ENCODE results near the gene MGST1. TPM values are rescaled to one million over a fixed set of nuclear protein-coding genes. Genes with fewer than 3 reads are reported as not detected.

MGST1 gene
- total and polyA plus RNA-seq, 10 donors, result 1.4 to 9.6 (median 5.4) TPM

- no peaks in the 10 kb centered on the region for H3K4me1 ChIP-seq
- peaks cover 0 to 26% (median 10%) of the 10 kb centered on the region in 8 donors for H3K9me3 ChIP-seq
- H3K36me3 ChIP-seq, result no peaks in the 10 kb centered on the region
- no peak overlapping the region for H3K27ac ChIP-seq
- WGBS, 5 donors, result 9 to 30% (median 15%) methylated on average over 3 of the region's 3 CpGs
- intact Hi-C loops (cut with DNase I; ENCODE audit: low total_unique reads), result no loop called here
- TF ChIP-seq POLR2AphosphoS5 (IDR thresholded peaks at IDR 0.05), result no peak
- no peak overlapping the region for H3K4me3 ChIP-seq
- no peak for DNase-seq
- H3K27me3 ChIP-seq (replicated peaks in 1 of 7), result no peaks in the 10 kb centered on the region
These were observed 22.0 kb upstream of the MGST1 start for GRCh38 chr12:16325426-16325825.

- H3K4me3 ChIP-seq, result no peak overlapping the region
- H3K4me1 ChIP-seq, result no peaks in the 10 kb centered on the region
- 75 to 90% (median 86%) methylated on average over 1 of the region's 1 CpG for WGBS, 5 donors
- no peaks in the 10 kb centered on the region for H3K27me3 ChIP-seq (replicated peaks in 1 of 7)
- H3K27ac ChIP-seq, result no peak overlapping the region
- H3K9me3 ChIP-seq, result peaks cover 0 to 27% (median 10%) of the 10 kb centered on the region in 8 donors
- no peak for DNase-seq
- H3K36me3 ChIP-seq, result no peaks in the 10 kb centered on the region
- intact Hi-C loops (cut with DNase I; ENCODE audit: low total_unique reads), result no loop called here
- TF ChIP-seq POLR2AphosphoS5 (IDR thresholded peaks at IDR 0.05), result no peak
- TF ChIP-seq CTCF (IDR thresholded peaks at IDR 0.05 in 8 of 11, conservative IDR thresholded peaks at IDR 0.05 in 3 of 11), result no peak
- no peak for TF ChIP-seq POLR2A (IDR thresholded peaks at IDR 0.05)
These were observed 19.5 kb upstream of the MGST1 start for GRCh38 chr12:16327963-16328362.

- Histone ChIP-seq H3K27me3 (replicated peaks in 1 of 7) (no peaks in the 10 kb centered on the region), H3K4me1 (no peaks in the 10 kb centered on the region), H3K27ac (no peak overlapping the region), H3K36me3 (no peaks in the 10 kb centered on the region), H3K4me3 (no peak overlapping the region), H3K9me3 (peaks cover 0 to 27% (median 10%) of the 10 kb centered on the region in 8 donors)
- intact Hi-C loops (cut with DNase I; ENCODE audit: low total_unique reads), result no loop called here
- WGBS, 5 donors, result 81 to 86% (median 81%) methylated on average over 2 of the region's 2 CpGs
- no peak for TF ChIP-seq POLR2A (IDR thresholded peaks at IDR 0.05)
- TF ChIP-seq POLR2AphosphoS5 (IDR thresholded peaks at IDR 0.05), result no peak
- TF ChIP-seq CTCF (IDR thresholded peaks at IDR 0.05 in 8 of 11, conservative IDR thresholded peaks at IDR 0.05 in 3 of 11), result no peak
- no peak for DNase-seq
These were observed 17.9 kb upstream of the MGST1 start for GRCh38 chr12:16329594-16329993.

- H3K9me3 ChIP-seq, result peaks cover 0 to 27% (median 10%) of the 10 kb centered on the region in 8 donors
- no peaks in the 10 kb centered on the region for H3K27me3 ChIP-seq (replicated peaks in 1 of 7)
- no peak for TF ChIP-seq POLR2AphosphoS5 (IDR thresholded peaks at IDR 0.05)
- no peak for TF ChIP-seq CTCF (IDR thresholded peaks at IDR 0.05 in 8 of 11, conservative IDR thresholded peaks at IDR 0.05 in 3 of 11)
- TF ChIP-seq POLR2A (IDR thresholded peaks at IDR 0.05), result no peak
- WGBS, 5 donors, result 90 to 95% (median 90%) methylated on average over 4 of the region's 4 CpGs
- H3K27ac ChIP-seq, result no peak overlapping the region
- no peaks in the 10 kb centered on the region for H3K36me3 ChIP-seq
- intact Hi-C loops (cut with DNase I; ENCODE audit: low total_unique reads), result no loop called here
- H3K4me1 ChIP-seq, result no peaks in the 10 kb centered on the region
- H3K4me3 ChIP-seq, result no peak overlapping the region
- DNase-seq, result no peak
These were observed 16.9 kb upstream of the MGST1 start for GRCh38 chr12:16330560-16330959.

- Histone ChIP-seq H3K4me3 (no peak overlapping the region), H3K27me3 (replicated peaks in 1 of 7) (no peaks in the 10 kb centered on the region), H3K36me3 (no peaks in the 10 kb centered on the region), H3K27ac (no peak overlapping the region), H3K4me1 (no peaks in the 10 kb centered on the region), H3K9me3 (peaks cover 0 to 25% (median 10%) of the 10 kb centered on the region in 8 donors)
- WGBS, 5 donors, result 88 to 93% (median 89%) methylated on average over 2 of the region's 2 CpGs
- no peak for DNase-seq
- TF ChIP-seq CTCF (IDR thresholded peaks at IDR 0.05 in 8 of 11, conservative IDR thresholded peaks at IDR 0.05 in 3 of 11) (no peak), POLR2AphosphoS5 (IDR thresholded peaks at IDR 0.05) (no peak), POLR2A (IDR thresholded peaks at IDR 0.05) (no peak)
- intact Hi-C loops (cut with DNase I; ENCODE audit: low total_unique reads), result no loop called here
These were observed 15.4 kb upstream of the MGST1 start for GRCh38 chr12:16331998-16332397.
